Thyroid gland (tissue), 4 donors: ENCODE results near the gene C19orf38. TPM values are rescaled to one million over a fixed set of nuclear protein-coding genes. Genes with fewer than 3 reads are reported as not detected.

Experiments used
- DNase-seq, 2 donors: peaks; one replicate each; pipeline ENCODE4 v3.0.0-alpha.2; 2019
- H3K27ac ChIP-seq, 3 donors: fragments of 200-600 bp; sonication (generic); 1 replicate in 2 of 3; 2 replicates in 1 of 3; pipeline ENCODE4 v1.5.1; 2016 to 2019; ENCODE audit warnings: mild to moderate bottlenecking in 1 of 3, moderate library complexity in 1 of 3
- H3K27me3 ChIP-seq: fragments of 200-600 bp; sonication (generic); one replicate; pipeline ENCODE4 v1.5.1; 2019
- H3K36me3 ChIP-seq, 2 donors: fragments of 200-600 bp; sonication (generic); one replicate each; pipeline ENCODE4 v1.5.1; 2016 to 2019
- H3K4me1 ChIP-seq, 2 donors: fragments of 200-600 bp; sonication (generic); one replicate each; pipeline ENCODE4 v1.5.1; 2017 to 2019
- H3K4me3 ChIP-seq, 3 donors: fragments of 200-600 bp; sonication (generic); replicated peaks in 1 of 3; 1 replicate in 2 of 3; 2 replicates in 1 of 3; pipeline ENCODE4 v1.5.1; 2016; ENCODE audit warnings: mild to moderate bottlenecking in 1 of 3
- H3K9me3 ChIP-seq: fragments of 200-600 bp; sonication (generic); one replicate; pipeline ENCODE4 v1.5.1; 2017
- POLR2A ChIP-seq, 2 donors: fragments of 450-650 bp; IDR thresholded peaks; one replicate each; pipeline ENCODE4 v1.6.1; 2017; ENCODE audit warnings: antibody characterized with exemption in 2 of 2, mild to moderate bottlenecking in 2 of 2, moderate library complexity in 1 of 2
- WGBS, 2 donors: methylation state at CpG; one replicate each; pipeline ENCODE4 v1.1.5; 2017; 5-methylcytosine and 5-hydroxymethylcytosine counted together
- intact Hi-C: fragments of 100-400 bp; cut with DNase I; formaldehyde crosslinking; loops from one replicate; pipeline ENCODE4 v1.15.1; 2023
- total RNA-seq, 4 donors: library from RNA; depleted of rRNA; stranded (reverse); fragments of >200 nt; gene quantifications; one replicate each; pipeline ENCODE4 v1.2.3, GENCODE V29; 2016
- TF ChIP-seq, protein P1 (sequence below), 6 experiments: fragments of 200-600 bp in 3 of 6; fragments of 450-650 bp in 3 of 6; sonication (generic) in 3 of 6; IDR thresholded peaks; one replicate each; pipeline ENCODE4 v1.5.1; 2016 to 2019; ENCODE audit warnings: antibody characterized with exemption in 6 of 6, mild to moderate bottlenecking in 2 of 6, inconsistent platforms in 1 of 6, moderate library complexity in 1 of 6

The C19orf38 gene
- total RNA-seq, 4 donors from 2014 or later: 1.5 to 1.7 TPM; not detected in 2

DNA sequence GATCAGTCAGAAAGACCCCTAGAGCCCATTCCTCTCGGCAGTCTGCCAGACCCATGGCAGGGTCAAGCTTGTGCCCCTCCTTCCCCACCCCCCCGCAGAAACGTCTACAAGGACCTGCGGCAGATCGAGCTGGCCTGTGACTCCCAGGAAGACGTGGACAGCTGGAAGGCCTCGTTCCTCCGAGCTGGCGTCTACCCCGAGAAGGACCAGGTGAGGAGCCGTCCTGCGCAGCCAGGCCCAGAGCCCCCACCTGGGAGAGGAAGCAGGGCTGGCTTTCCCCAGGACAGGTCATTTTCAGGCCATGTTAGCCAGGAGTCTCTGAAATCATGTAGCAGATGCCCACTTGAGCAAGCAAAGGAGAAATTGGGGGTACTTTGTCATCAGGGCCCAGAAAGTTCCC, 24.5 kb upstream of the C19orf38 start:
- intact Hi-C loops: no loop called here

DNA sequence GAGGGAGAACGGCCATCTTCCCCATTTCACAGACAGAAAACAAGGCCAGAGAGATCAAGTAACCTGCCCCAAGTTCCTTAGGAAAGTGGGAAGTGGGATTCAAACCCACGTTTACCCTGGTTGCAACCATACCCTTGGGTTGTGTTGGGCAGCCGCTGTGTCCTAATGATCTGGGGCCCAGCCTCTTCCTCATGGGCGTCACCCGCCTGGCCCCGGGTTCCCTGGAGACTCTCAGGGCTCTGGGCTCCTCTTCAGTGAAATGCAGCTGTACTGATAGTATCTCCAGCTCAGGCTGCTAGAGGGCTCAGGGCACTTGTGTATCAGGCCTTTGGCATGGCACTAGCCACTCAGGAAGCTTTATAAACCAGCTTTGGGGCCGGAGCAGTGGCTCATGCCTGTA, 22.0 kb upstream of the C19orf38 start:
- no peak overlapping the region for H3K27ac ChIP-seq
- no peak overlapping the region for H3K4me3 ChIP-seq
- TF ChIP-seq, protein P1, sequence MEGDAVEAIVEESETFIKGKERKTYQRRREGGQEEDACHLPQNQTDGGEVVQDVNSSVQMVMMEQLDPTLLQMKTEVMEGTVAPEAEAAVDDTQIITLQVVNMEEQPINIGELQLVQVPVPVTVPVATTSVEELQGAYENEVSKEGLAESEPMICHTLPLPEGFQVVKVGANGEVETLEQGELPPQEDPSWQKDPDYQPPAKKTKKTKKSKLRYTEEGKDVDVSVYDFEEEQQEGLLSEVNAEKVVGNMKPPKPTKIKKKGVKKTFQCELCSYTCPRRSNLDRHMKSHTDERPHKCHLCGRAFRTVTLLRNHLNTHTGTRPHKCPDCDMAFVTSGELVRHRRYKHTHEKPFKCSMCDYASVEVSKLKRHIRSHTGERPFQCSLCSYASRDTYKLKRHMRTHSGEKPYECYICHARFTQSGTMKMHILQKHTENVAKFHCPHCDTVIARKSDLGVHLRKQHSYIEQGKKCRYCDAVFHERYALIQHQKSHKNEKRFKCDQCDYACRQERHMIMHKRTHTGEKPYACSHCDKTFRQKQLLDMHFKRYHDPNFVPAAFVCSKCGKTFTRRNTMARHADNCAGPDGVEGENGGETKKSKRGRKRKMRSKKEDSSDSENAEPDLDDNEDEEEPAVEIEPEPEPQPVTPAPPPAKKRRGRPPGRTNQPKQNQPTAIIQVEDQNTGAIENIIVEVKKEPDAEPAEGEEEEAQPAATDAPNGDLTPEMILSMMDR (IDR thresholded peaks at IDR 0.05): no peak
- TF ChIP-seq POLR2A (IDR thresholded peaks at IDR 0.05): no peak
- DNase-seq: no peak
- WGBS, 2 donors: 84 to 97% methylated on average over 6 to 7 of the region's 7 CpGs
- H3K4me1 ChIP-seq: no peaks in the 10 kb centered on the region
- H3K36me3 ChIP-seq: peaks cover 53 to 61% of the 10 kb centered on the region in 2 donors
- intact Hi-C loops: no loop called here
- no peaks in the 10 kb centered on the region for H3K9me3 ChIP-seq
- no peaks in the 10 kb centered on the region for H3K27me3 ChIP-seq

More for the DNA sequence above, 24.5 kb upstream of the C19orf38 start:
- Histone ChIP-seq H3K27ac (no peak overlapping the region), H3K27me3 (no peaks in the 10 kb centered on the region), H3K36me3 (peaks cover 43 to 67% of the 10 kb centered on the region in 2 donors), H3K4me3 (no peak overlapping the region), H3K9me3 (no peaks in the 10 kb centered on the region), H3K4me1 (peaks cover 0 to under 1% of the 10 kb centered on the region in 2 donors)
- no peak for DNase-seq
- TF ChIP-seq, protein P1 (IDR thresholded peaks at IDR 0.05): no peak
- no peak for TF ChIP-seq POLR2A (IDR thresholded peaks at IDR 0.05)
- 90 to 93% methylated on average over 3 to 10 of the region's 12 CpGs for WGBS, 2 donors

DNA sequence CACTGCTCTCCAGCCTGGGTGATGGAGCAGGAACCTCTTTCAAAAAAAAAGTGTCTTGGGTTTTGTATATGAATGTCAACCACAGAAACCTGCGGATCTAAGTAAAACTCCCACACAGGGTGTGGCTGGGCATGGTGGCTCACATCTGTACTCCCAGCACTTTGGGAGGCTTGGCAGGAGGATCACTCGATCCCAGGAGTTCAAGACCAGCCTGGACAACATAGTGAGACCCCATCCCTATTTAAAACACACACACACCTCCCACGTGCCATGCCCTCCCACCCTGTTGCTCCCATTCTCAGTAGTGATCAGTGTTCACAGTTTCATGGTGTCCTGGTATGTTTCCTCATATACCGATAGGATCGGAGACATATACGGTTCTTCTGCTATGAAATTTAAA, 21.4 kb upstream of the C19orf38 start:
- no peak for TF ChIP-seq POLR2A (IDR thresholded peaks at IDR 0.05)
- TF ChIP-seq, protein P1 (IDR thresholded peaks at IDR 0.05): no peak
- WGBS, 2 donors: 92 to 94% methylated on average over 6 of the region's 6 CpGs
- intact Hi-C loops: no loop called here

DNA sequence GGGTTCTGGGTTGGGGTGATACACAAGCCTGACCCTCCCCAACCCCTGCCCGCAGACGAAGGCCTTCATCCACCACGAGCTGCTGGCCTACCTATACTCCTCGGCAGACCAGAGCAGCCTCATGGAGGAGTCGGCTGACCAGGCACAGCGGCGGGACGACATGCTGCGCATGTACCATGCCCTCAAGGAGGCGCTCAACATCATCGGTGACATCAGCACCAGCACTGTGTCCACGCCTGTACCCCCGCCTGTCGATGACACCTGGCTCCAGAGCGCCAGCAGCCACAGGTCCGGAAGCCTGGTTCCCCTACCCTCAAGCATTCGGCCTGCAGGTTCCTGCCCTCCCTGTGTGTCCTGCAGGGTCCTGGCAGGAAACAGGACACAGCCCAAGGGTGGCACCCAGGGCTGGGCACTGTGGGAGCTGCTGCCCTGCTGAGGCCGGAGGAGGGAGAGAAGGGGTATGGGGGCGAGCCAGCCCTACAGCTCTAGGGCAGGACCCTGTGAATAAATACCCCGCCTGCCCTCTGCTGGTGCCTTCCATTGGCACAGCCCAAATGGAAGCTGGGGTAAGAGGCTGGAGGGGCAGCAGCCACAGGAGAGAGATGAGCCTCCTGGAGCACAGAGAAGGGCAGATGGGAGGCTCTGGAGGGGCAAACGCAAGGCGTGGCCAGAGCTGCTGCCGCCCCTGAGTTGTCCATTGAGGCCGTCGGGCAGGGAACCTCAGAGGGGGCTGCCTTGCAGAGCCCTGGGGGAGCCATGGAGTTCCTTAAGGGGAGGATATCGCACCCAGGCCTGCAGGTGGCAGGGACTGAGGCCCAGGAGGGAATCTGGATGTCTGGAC, 19.0 kb upstream of the C19orf38 start:
- Histone ChIP-seq H3K36me3 (peaks cover 59 to 66% of the 10 kb centered on the region in 2 donors), H3K9me3 (no peaks in the 10 kb centered on the region), H3K4me1 (no peaks in the 10 kb centered on the region), H3K4me3 (no peak overlapping the region), H3K27ac (no peak overlapping the region), H3K27me3 (no peaks in the 10 kb centered on the region)
- no peak for DNase-seq
- WGBS, 2 donors: 91 to 92% methylated on average over 20 to 26 of the region's 26 CpGs
- intact Hi-C loops: no loop called here
- TF ChIP-seq, protein P1 (IDR thresholded peaks at IDR 0.05): no peak
- TF ChIP-seq POLR2A (IDR thresholded peaks at IDR 0.05): no peak

More for the DNA sequence above, 21.4 kb upstream of the C19orf38 start:
- Histone ChIP-seq H3K27me3 (no peaks in the 10 kb centered on the region), H3K9me3 (no peaks in the 10 kb centered on the region), H3K4me1 (no peaks in the 10 kb centered on the region), H3K4me3 (no peak overlapping the region), H3K36me3 (peaks cover 54 to 60% of the 10 kb centered on the region in 2 donors), H3K27ac (no peak overlapping the region)
- DNase-seq: no peak

DNA sequence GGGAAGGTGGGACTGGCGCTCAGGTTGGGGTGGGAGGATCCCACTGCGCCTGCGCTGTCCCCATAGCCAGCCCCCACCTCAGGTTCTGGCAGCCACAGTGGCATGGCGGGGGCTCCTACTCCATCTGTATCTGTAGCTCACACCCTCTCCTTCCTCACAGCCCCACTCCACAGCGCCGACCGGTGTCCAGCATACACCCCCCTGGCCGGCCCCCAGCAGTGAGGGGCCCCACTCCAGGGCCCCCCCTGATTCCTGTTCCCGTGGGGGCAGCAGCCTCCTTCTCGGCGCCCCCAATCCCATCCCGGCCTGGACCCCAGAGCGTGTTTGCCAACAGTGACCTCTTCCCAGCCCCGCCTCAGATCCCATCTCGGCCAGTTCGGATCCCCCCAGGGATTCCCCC, 18.2 kb upstream of the C19orf38 start:
- no peak for TF ChIP-seq POLR2A (IDR thresholded peaks at IDR 0.05)
- TF ChIP-seq, protein P1 (IDR thresholded peaks at IDR 0.05): no peak
- intact Hi-C loops: no loop called here
- H3K27me3 ChIP-seq: no peaks in the 10 kb centered on the region
- 88 to 95% methylated on average over 10 to 16 of the region's 16 CpGs for WGBS, 2 donors
- H3K4me3 ChIP-seq: no peak overlapping the region
- DNase-seq: no peak
- peaks cover 53 to 59% of the 10 kb centered on the region in 2 donors for H3K36me3 ChIP-seq
- no peaks in the 10 kb centered on the region for H3K4me1 ChIP-seq
- H3K9me3 ChIP-seq: no peaks in the 10 kb centered on the region
- H3K27ac ChIP-seq: no peak overlapping the region
